Hepatocyte (in vitro differentiated cells): ENCODE measurements around the gene DDX41. TPM values are rescaled to one million over a fixed set of nuclear protein-coding genes. Genes with fewer than 3 reads are reported as not detected.

ENCODE experiments used
- DNase-seq: peaks from one replicate; pipeline ENCODE4 v3.0.0-alpha.2; 2016; ENCODE audit warnings: low spot score
- H2AFZ ChIP-seq: fragments of 200-600 bp; sonication (generic); 2 replicates; pipeline ENCODE4 v1.6.0; 2016; ENCODE audit warnings: antibody characterized with exemption, mild to moderate bottlenecking
- H3K27ac ChIP-seq: fragments of 200-600 bp; sonication (generic); 2 replicates; pipeline ENCODE4 v1.5.1; 2016; ENCODE audit warnings: mild to moderate bottlenecking
- H3K27me3 ChIP-seq: fragments of 200-600 bp; sonication (generic); 2 replicates; pipeline ENCODE4 v1.6.1; 2016
- H3K36me3 ChIP-seq: fragments of 200-600 bp; sonication (generic); replicated peaks from 2 replicates; pipeline ENCODE4 v1.5.1; 2016; ENCODE audit warnings: low read depth; ENCODE audit not compliant: insufficient read depth
- H3K4me1 ChIP-seq: fragments of 200-600 bp; sonication (generic); 2 replicates; pipeline ENCODE4 v1.5.1; 2016; ENCODE audit warnings: mild to moderate bottlenecking, moderate library complexity; ENCODE audit not compliant: insufficient read depth
- H3K4me2 ChIP-seq: fragments of 200-600 bp; sonication (generic); 2 replicates; pipeline ENCODE4 v1.6.0; 2016
- H3K4me3 ChIP-seq: fragments of 200-600 bp; sonication (generic); 2 replicates; pipeline ENCODE4 v1.5.1; 2016; ENCODE audit warnings: mild to moderate bottlenecking
- H3K79me2 ChIP-seq: fragments of 200-600 bp; sonication (generic); 2 replicates; pipeline ENCODE4 v1.6.0; 2017; ENCODE audit warnings: mild to moderate bottlenecking
- H3K9me2 ChIP-seq: fragments of 200-600 bp; sonication (generic); replicated peaks from 2 replicates; pipeline ENCODE4 v1.6.0; 2017; ENCODE audit warnings: mild to moderate bottlenecking; ENCODE audit not compliant: insufficient read depth
- H3K9me3 ChIP-seq: fragments of 200-600 bp; sonication (generic); 2 replicates; pipeline ENCODE4 v1.5.1; 2016; ENCODE audit warnings: low read depth, mild to moderate bottlenecking
- H4K20me1 ChIP-seq: fragments of 200-600 bp; sonication (generic); 2 replicates; pipeline ENCODE4 v1.6.0; 2016; ENCODE audit warnings: mild to moderate bottlenecking; ENCODE audit not compliant: insufficient read depth, poor library complexity, severe bottlenecking
- EZH2 ChIP-seq: fragments of 200-600 bp; sonication (generic); IDR thresholded peaks from 2 replicates; pipeline ENCODE4 v1.6.1; 2016; ENCODE audit warnings: antibody characterized with exemption, mild to moderate bottlenecking, borderline replicate concordance
- EZH2phosphoT487 ChIP-seq: fragments of 200-600 bp; sonication (generic); IDR thresholded peaks from one replicate; pipeline ENCODE4 v1.6.1; 2018; ENCODE audit warnings: antibody characterized with exemption, mild to moderate bottlenecking, low read depth, moderate library complexity; ENCODE audit not compliant: unreplicated experiment, severe bottlenecking
- WGBS: methylation state at CpG from one replicate; pipeline ENCODE4 v1.1.6; 2016; ENCODE audit warnings: low lambda C conversion rate; ENCODE audit errors: missing lambda C conversion rate; 5-methylcytosine and 5-hydroxymethylcytosine counted together
- polyA plus RNA-seq: library from polyadenylated mRNA; unstranded; fragments of >200 nt; fragmentation: Nextera tagmentation; extraction: Ambion mirVana; gene quantifications from 2 replicates; pipeline ENCODE4 v1.2.1, GENCODE V29; 2016
- total RNA-seq: library from RNA; depleted of rRNA; stranded (reverse); fragments of >200 nt; gene quantifications from 2 replicates; pipeline ENCODE4 v1.2.3, GENCODE V29; 2014
- TF ChIP-seq, protein P1 (sequence below): fragments of 200-600 bp; sonication (generic); IDR thresholded peaks from 2 replicates; pipeline ENCODE4 v1.5.1; 2016; ENCODE audit warnings: antibody characterized with exemption, mild to moderate bottlenecking; ENCODE audit not compliant: poor library complexity

DDX41 gene
- total and polyA plus RNA-seq, 2 experiments from 2014 or later = 45.0 to 50.7 TPM

DNA sequence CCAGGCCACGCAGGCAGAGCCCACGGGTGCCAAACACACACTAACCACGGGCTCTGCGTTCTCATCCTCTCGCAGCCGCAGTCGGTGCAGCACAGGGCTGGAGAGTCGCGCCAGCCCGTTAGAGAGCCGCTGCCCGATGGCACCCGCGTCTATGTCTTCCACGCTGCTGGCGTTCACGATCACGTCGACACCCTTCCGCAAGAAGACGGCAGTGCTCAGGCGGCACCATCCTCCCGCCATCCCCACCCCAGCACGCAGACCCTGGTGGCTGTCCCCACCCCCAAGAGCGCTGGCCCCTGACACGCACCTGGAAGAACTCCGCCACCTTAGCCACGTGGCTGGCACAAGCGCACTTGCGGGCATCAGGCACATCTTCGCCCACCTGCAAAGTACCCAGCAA, 49.3 kb downstream of the DDX41 start:
- Histone ChIP-seq H3K9me2 (no peaks in the 10 kb centered on the region), H3K79me2 (peaks cover 48% of the 10 kb centered on the region), H3K9me3 (no peaks in the 10 kb centered on the region), H4K20me1 (peaks cover 45% of the 10 kb centered on the region), H3K27ac (no peak overlapping the region), H3K36me3 (peaks cover 5% of the 10 kb centered on the region), H3K4me3 (no peak overlapping the region), H3K4me1 (peaks cover 16% of the 10 kb centered on the region), H3K27me3 (no peaks in the 10 kb centered on the region), H3K4me2 (no peak overlapping the region), H2AFZ (no peak overlapping the region)
- TF ChIP-seq EZH2phosphoT487 = no peak
- no peak for TF ChIP-seq EZH2
- TF ChIP-seq, protein P1, sequence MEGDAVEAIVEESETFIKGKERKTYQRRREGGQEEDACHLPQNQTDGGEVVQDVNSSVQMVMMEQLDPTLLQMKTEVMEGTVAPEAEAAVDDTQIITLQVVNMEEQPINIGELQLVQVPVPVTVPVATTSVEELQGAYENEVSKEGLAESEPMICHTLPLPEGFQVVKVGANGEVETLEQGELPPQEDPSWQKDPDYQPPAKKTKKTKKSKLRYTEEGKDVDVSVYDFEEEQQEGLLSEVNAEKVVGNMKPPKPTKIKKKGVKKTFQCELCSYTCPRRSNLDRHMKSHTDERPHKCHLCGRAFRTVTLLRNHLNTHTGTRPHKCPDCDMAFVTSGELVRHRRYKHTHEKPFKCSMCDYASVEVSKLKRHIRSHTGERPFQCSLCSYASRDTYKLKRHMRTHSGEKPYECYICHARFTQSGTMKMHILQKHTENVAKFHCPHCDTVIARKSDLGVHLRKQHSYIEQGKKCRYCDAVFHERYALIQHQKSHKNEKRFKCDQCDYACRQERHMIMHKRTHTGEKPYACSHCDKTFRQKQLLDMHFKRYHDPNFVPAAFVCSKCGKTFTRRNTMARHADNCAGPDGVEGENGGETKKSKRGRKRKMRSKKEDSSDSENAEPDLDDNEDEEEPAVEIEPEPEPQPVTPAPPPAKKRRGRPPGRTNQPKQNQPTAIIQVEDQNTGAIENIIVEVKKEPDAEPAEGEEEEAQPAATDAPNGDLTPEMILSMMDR = no peak
- 98% methylated on average over 31 of the region's 31 CpGs for WGBS
- DNase-seq = no peak

DNA sequence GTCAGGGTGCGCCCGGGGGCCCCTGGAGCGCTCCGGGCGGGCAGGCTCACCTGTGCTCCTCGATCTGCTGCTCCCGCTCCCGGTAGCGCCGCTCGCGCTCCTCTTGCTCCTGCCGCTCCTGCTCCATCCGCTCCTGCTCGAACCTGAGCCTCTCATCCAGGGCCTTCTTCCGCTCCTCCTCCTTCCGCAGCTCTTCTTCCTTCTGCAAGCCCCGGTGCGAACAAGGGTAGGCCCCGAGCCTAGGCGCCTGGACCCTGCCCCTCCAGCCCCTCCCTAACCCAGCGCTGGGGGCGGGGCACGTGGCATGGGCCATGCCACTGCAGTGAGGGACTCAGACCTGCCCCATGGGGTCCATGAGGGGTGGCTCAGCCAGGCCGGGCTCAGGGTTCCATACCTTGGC, 49.9 kb downstream of the DDX41 start:
- Histone ChIP-seq H3K4me2 (no peak overlapping the region), H3K36me3 (peaks cover 5% of the 10 kb centered on the region), H4K20me1 (peaks cover 39% of the 10 kb centered on the region), H2AFZ (no peak overlapping the region), H3K9me3 (no peaks in the 10 kb centered on the region), H3K4me1 (peaks cover 10% of the 10 kb centered on the region), H3K4me3 (no peak overlapping the region), H3K27ac (no peak overlapping the region), H3K79me2 (peaks cover 42% of the 10 kb centered on the region), H3K9me2 (no peaks in the 10 kb centered on the region), H3K27me3 (no peaks in the 10 kb centered on the region)
- TF ChIP-seq EZH2 = no peak
- TF ChIP-seq, protein P1 = no peak
- WGBS = 100% methylated on average over 25 of the region's 25 CpGs
- no peak for DNase-seq

DNA sequence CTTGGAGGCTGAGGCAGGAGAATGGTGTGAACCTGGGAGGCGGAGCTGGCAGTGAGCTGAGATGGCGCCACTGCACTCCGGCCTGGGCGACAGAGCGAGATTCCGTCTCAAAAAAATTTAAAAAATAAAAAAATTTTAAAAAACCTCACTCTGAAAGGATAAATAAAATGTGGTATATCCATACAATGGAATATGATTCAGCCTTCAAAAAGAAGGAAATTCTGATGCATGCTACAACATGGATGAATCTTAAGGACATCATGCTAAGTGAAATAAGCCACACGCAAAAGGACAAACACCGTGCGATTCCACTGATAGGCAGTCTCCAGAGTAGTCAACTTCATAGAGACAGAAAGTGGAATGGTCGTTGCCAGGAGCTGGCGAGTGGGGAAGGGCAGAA, 51.7 kb downstream of the DDX41 start:
- H3K36me3 ChIP-seq = peaks cover 5% of the 10 kb centered on the region
- H3K79me2 ChIP-seq = peaks cover 24% of the 10 kb centered on the region
- no peak overlapping the region for H3K4me3 ChIP-seq
- no peaks in the 10 kb centered on the region for H3K9me2 ChIP-seq
- no peaks in the 10 kb centered on the region for H3K27me3 ChIP-seq
- H3K4me1 ChIP-seq = no peaks in the 10 kb centered on the region
- no peak for DNase-seq
- H4K20me1 ChIP-seq = peaks cover 21% of the 10 kb centered on the region
- no peak overlapping the region for H3K27ac ChIP-seq
- 96% methylated on average over 11 of the region's 11 CpGs for WGBS
- no peak for TF ChIP-seq EZH2phosphoT487
- TF ChIP-seq EZH2 = no peak
- TF ChIP-seq, protein P1 = no peak
- no peak overlapping the region for H2AFZ ChIP-seq
- no peaks in the 10 kb centered on the region for H3K9me3 ChIP-seq
- H3K4me2 ChIP-seq = no peak overlapping the region
